Measurements from ENCODE around the gene LRATD1. TPM values are rescaled to one million over a fixed set of nuclear protein-coding genes. Genes with fewer than 3 reads are reported as not detected.

The LRATD1 gene
- total and polyA plus RNA-seq, 9 of the 15 experiments (the other 6 are each of a cell fraction or from before 2014, with no cell fraction given), result 0.36 to 6.5 (median 2.8) TPM

DNA sequence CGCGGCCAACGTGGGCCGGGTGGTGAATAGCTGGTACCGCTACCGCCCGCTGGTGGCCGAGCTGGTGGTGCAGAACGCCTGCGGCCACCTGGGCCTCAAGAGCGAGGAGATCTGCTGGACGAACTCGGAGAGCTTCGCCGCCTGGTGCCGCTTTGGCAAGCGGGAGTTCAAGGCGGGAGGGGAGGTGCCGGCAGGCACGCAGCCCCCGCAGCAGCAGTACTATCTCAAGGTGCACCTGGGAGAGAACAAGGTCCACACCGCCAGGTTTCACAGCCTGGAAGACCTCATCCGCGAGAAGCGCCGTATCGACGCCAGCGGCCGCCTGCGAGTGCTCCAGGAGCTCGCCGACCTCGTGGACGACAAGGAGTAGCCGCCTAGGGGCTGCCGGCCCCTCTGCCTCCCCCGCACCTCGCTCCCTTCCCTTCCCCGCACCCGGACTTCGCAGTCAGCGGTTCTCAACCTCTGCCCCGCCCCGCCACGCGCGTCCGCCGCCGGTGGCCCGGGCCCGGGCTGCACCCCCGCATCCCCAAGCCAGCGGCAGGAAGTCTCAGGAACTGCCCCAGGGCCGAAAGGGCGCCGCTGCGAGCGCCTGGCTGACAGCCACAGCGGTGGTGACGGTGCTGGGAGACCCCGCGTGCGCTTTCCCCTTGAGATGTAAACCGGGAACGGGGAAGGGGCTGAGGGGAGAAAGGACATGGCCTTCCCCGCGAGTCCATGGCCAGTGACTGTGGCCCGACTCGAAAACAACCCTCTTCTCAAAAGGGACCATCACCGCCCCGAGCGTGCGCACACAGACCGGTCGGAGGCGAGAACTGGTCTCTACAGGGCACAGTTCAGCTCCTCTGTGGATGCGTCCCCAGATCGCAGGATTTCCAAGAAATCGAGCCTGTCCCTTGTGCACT lies 2.2 kb downstream of the LRATD1 start (continued):
- TF ChIP-seq GATAD2B (IDR thresholded peaks at IDR 0.05; ENCODE audit: borderline replicate concordance) (no peak), KLF16 (IDR thresholded peaks at IDR 0.05) (0 out of 2 replicates have a peak, but pooled peaks have one; percentile 33), ZFP36 (IDR thresholded peaks at IDR 0.05; ENCODE audit: low read depth, low read length, partially characterized antibody) (no peak), PRPF4 (IDR thresholded peaks at IDR 0.05; ENCODE audit: insufficient read depth, low read depth, low read length, poor library complexity, severe bottlenecking) (no peak), ZNF133 (CRISPR knock-in tag; IDR thresholded peaks at IDR 0.05) (no peak), ZNF165 (CRISPR knock-in tag; IDR thresholded peaks at IDR 0.05; ENCODE audit: borderline replicate concordance) (no peak), ZZZ3 (IDR thresholded peaks at IDR 0.05) (no peak), ZNF12 (CRISPR knock-in tag; IDR thresholded peaks at IDR 0.05) (no peak), SOX6 (IDR thresholded peaks at IDR 0.05) (no peak), NR4A1 (CRISPR knock-in tag; IDR thresholded peaks at IDR 0.05) (no peak), NR4A1 (tag; IDR thresholded peaks at IDR 0.05) (no peak)
- TF ChIP-seq, protein P1, sequence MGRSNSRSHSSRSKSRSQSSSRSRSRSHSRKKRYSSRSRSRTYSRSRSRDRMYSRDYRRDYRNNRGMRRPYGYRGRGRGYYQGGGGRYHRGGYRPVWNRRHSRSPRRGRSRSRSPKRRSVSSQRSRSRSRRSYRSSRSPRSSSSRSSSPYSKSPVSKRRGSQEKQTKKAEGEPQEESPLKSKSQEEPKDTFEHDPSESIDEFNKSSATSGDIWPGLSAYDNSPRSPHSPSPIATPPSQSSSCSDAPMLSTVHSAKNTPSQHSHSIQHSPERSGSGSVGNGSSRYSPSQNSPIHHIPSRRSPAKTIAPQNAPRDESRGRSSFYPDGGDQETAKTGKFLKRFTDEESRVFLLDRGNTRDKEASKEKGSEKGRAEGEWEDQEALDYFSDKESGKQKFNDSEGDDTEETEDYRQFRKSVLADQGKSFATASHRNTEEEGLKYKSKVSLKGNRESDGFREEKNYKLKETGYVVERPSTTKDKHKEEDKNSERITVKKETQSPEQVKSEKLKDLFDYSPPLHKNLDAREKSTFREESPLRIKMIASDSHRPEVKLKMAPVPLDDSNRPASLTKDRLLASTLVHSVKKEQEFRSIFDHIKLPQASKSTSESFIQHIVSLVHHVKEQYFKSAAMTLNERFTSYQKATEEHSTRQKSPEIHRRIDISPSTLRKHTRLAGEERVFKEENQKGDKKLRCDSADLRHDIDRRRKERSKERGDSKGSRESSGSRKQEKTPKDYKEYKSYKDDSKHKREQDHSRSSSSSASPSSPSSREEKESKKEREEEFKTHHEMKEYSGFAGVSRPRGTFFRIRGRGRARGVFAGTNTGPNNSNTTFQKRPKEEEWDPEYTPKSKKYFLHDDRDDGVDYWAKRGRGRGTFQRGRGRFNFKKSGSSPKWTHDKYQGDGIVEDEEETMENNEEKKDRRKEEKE (IDR thresholded peaks at IDR 0.05; ENCODE audit: borderline replicate concordance in 1 of 2, control insufficient read depth in 1 of 2, low read depth in 2 of 2, low read length in 1 of 2), result no peak
- TF ChIP-seq, protein P2, sequence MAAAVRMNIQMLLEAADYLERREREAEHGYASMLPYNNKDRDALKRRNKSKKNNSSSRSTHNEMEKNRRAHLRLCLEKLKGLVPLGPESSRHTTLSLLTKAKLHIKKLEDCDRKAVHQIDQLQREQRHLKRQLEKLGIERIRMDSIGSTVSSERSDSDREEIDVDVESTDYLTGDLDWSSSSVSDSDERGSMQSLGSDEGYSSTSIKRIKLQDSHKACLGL (CRISPR knock-in tag; IDR thresholded peaks at IDR 0.05; ENCODE audit: borderline replicate concordance, poor library complexity, severe bottlenecking), result no peak
- TF ChIP-seq, protein P3, sequence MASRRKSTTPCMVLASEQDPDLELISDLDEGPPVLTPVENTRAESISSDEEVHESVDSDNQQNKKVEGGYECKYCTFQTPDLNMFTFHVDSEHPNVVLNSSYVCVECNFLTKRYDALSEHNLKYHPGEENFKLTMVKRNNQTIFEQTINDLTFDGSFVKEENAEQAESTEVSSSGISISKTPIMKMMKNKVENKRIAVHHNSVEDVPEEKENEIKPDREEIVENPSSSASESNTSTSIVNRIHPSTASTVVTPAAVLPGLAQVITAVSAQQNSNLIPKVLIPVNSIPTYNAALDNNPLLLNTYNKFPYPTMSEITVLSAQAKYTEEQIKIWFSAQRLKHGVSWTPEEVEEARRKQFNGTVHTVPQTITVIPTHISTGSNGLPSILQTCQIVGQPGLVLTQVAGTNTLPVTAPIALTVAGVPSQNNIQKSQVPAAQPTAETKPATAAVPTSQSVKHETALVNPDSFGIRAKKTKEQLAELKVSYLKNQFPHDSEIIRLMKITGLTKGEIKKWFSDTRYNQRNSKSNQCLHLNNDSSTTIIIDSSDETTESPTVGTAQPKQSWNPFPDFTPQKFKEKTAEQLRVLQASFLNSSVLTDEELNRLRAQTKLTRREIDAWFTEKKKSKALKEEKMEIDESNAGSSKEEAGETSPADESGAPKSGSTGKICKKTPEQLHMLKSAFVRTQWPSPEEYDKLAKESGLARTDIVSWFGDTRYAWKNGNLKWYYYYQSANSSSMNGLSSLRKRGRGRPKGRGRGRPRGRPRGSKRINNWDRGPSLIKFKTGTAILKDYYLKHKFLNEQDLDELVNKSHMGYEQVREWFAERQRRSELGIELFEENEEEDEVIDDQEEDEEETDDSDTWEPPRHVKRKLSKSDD (conservative IDR thresholded peaks at IDR 0.05; ENCODE audit: low read length), result no peak
- TF ChIP-seq, protein P4, sequence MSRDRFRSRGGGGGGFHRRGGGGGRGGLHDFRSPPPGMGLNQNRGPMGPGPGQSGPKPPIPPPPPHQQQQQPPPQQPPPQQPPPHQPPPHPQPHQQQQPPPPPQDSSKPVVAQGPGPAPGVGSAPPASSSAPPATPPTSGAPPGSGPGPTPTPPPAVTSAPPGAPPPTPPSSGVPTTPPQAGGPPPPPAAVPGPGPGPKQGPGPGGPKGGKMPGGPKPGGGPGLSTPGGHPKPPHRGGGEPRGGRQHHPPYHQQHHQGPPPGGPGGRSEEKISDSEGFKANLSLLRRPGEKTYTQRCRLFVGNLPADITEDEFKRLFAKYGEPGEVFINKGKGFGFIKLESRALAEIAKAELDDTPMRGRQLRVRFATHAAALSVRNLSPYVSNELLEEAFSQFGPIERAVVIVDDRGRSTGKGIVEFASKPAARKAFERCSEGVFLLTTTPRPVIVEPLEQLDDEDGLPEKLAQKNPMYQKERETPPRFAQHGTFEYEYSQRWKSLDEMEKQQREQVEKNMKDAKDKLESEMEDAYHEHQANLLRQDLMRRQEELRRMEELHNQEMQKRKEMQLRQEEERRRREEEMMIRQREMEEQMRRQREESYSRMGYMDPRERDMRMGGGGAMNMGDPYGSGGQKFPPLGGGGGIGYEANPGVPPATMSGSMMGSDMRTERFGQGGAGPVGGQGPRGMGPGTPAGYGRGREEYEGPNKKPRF (IDR thresholded peaks at IDR 0.05; ENCODE audit: low read depth, low read length), result no peak
- TF ChIP-seq, protein P5, sequence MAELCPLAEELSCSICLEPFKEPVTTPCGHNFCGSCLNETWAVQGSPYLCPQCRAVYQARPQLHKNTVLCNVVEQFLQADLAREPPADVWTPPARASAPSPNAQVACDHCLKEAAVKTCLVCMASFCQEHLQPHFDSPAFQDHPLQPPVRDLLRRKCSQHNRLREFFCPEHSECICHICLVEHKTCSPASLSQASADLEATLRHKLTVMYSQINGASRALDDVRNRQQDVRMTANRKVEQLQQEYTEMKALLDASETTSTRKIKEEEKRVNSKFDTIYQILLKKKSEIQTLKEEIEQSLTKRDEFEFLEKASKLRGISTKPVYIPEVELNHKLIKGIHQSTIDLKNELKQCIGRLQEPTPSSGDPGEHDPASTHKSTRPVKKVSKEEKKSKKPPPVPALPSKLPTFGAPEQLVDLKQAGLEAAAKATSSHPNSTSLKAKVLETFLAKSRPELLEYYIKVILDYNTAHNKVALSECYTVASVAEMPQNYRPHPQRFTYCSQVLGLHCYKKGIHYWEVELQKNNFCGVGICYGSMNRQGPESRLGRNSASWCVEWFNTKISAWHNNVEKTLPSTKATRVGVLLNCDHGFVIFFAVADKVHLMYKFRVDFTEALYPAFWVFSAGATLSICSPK (IDR thresholded peaks at IDR 0.05; ENCODE audit: borderline replicate concordance), result no peak

Data from K562 (cell line).